HTR-8/SVneo (cell line): ENCODE results near the gene ZFP82.

Experiments
- DNase-seq: peaks from one replicate; pipeline ENCODE4 v3.0.0; 2011; ENCODE audit warnings: low spot score, mixed read lengths; ENCODE audit not compliant: insufficient read length
- FAIRE-seq: peaks from 2 replicates; lab custom pipeline; 2011; peaks lifted over from hg19 to GRCh38; lab: Jason Lieb, UNC

The ZFP82 gene

DNA sequence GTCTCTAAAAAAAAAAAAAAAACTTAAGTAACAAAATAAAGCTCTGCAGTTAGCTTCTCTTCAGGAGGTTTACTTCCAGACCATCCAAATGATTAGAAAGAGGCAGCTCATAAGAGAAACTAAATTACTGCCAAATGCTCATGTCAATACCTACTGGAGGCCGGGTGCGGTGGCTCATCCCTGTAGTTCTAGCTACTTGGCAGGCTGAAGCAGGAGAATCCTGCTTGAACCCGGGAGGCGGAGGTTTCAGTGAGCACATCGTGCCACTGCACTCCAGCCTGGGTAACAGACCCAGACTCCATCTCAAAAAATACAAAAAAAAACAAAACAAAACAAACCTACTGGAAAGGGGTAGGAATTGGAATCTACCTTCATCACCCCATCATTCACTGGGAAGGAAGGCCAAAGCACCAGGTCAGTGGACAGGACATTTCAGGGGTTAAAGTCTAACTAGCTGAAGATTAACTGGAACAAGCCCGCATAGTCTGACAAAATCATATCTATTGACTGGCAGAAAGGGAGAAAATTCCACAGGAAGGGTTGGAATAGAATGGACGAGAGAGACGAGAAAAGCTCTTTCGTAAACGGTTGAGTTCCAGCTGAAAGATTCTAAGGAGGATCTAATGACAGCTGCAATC, 40.8 kb downstream of the ZFP82 start:
- FAIRE-seq, result no peak
- no peak for DNase-seq

DNA sequence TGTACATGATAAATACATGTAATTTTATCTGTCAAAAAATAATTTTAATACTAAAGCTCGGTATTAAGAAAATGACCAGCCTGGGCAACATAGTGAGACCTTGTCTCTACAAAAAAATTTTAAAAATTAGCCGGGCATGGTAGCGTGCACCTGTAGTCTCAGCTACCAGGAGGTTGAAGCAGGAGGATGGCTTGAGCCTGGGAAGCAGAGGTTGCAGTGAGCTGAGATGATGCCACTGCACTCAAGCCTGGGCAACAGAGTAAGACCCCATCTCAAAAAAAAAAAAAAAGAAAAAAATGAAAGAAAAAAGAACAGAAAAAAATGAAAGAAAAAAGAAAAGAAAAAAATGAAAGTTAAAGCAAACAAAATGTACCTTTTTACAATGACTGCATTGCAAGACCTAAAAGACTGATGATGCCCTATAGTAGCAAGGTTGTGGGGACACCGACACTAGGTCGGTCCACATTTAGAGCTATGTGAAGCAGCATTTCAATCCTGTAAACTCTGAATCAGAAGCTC, 44.7 kb downstream of the ZFP82 start:
- FAIRE-seq, result no peak
- DNase-seq, result no peak

DNA sequence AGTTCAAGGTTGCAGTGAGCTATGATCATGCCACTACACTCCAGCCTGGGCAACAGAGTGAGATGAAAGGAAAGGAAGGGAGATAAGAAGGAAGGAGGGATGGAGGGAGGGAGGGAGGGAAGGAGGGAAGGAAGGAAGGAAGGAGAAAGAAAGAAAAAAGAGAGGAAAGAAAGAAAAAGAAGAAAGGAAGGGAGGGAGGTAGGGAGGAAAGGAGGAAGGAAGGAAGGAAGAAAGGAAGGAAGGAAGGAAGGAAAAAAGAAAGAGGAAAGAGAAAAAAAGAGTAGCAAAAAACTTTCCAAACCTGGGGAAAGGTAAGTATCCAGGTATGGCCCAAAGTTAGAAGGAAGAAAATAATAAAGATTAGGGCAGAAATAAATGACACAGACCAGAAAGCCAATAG, 46.6 kb downstream of the ZFP82 start:
- no peak for DNase-seq
- FAIRE-seq, result no peak

DNA sequence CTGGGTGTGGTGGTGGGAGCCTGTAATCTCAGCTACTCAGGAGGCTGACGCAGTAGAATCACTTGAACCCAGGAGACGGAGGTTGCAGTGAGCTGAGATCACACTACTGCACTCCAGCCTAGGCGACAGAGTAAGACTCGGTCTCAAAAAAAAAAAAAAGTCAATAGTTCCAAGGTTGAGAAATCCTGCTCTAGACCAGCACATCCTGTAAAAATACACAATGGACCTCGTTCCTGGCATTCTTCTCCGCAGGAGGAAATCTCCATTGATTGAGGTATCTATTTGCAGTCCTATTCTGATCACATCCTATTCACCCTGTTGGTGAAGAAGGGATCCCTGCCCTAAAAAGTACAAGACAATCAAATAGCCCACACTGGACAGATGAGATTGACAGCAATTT, 54.6 kb downstream of the ZFP82 start:
- FAIRE-seq (no peak), DNase-seq (no peak)
